Measurements from ENCODE around the gene DISC1. TPM values are rescaled to one million over a fixed set of nuclear protein-coding genes. Genes with fewer than 3 reads are reported as not detected.
"Not testable (repeated sequence)": the region's sequence is repeated elsewhere in the genome, so short reads cannot be mapped to it uniquely, and the experiment has no call there.

DISC1 gene
- total and polyA plus RNA-seq, 8 donors, result 0.42 to 6.6 (median 1.5) TPM

DNA sequence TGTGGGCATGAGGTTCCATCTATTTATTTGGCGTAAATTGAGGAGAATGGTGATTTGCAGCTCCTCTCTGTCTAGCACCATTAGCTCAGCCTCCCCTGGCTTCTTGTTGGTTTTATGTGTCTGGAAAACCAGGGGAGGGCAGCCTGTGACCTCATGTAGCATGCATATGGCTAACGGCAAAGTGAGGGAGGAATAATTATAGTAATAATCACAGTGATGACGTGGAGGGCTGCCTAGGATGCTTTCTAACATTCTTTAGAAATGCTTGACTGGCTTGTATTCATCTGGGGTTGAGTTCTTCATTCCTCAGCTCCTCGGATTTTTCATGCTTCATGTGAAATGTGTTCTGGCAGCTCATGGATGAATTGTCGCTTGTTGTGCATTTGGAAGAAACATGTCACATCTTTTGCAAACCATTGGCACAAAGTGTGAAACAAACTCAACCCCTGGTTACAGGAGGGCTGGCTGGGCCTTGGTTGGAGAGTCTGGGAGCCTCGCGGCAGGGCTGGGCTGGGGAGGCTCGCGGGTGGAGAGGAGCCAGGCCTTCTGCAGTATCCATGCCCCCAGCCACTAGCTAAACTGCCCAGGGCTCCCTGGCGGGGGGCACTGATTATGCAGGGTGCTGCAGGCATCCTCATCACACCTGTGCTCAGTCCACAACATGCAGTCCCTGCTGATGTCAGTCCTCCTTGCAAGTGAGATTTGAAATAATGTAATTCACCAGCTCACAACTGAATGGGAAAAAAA lies 149.6 kb downstream of the DISC1 start:
- intact Hi-C loops (cut with DNase I), result no loop called here
- TF ChIP-seq CTCF (IDR thresholded peaks at IDR 0.05), result no peak
- no peaks in the 10 kb centered on the region for H3K9me3 ChIP-seq
- H3K27ac ChIP-seq, result no peak overlapping the region
- no peaks in the 10 kb centered on the region for H3K4me1 ChIP-seq
- 85 to 96% methylated on average over 10 of the region's 10 CpGs for WGBS, 2 donors
- no peak for FAIRE-seq
- H3K27me3 ChIP-seq, result no peaks in the 10 kb centered on the region
- no peaks in the 10 kb centered on the region for H3K36me3 ChIP-seq
- no peak for DNase-seq
- H3K4me3 ChIP-seq, result no peak overlapping the region
- no peak for ATAC-seq

DNA sequence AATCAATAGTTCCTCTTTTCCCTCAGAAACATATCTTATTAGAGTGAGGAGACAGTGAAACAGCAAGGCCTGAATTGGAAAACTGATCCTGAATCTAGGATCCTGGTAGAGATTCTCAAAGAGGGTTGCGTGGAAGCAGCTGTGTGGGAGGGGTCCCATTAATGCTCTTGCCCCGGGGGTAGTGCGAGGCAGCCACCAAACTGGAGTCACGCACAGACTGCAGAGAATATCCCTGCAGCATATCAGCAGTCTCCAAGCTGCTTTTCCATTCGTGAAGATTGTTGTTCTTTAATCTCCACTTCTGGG lies 150.1 kb downstream of the DISC1 start:
- TF ChIP-seq CTCF (IDR thresholded peaks at IDR 0.05), result no peak

DNA sequence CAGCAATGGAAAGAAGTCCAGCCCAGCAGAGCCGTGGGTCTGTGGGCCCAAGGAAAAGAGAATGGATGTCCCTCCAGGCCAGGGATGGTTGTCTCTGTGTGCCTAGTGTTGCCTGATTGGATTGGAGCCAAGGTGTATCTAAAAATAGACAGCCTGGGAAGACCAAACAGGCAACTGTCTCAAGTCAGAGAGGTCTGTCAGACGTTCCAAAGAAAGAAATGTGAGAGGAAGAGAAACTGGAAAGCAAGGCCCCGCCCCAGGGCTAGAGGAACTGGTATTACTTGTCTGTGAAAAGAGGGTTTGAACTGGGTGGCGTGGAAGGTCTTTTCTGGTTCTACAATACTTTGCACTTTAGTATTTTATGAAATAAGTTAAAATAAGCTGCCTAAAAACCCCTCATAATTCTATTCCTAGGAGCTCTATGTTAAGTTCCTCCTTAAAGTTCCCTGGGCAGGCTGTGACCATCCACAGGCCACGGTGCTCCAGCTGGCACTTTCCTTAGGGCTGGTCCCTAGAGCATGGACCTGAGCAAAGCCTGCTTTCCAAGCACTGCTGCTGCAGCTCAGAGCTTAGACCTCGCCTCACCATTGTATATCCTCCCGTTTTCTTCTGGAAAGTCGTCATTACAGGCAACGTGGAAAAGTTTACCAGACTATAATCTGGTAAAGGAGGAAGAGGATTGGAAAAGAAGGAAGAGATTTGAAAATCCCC lies 151.6 kb downstream of the DISC1 start:
- WGBS, 2 donors, result 72% methylated on average over 9 of the region's 9 CpGs
- no peaks in the 10 kb centered on the region for H3K36me3 ChIP-seq
- ATAC-seq (peak in 2 of 4 donors; percentile 41 to 72), DNase-seq (peak in 1 of 6 donors; percentile 17), FAIRE-seq (no peak)
- no peaks in the 10 kb centered on the region for H3K27me3 ChIP-seq
- no peaks in the 10 kb centered on the region for H3K4me1 ChIP-seq
- H3K4me3 ChIP-seq, result no peak overlapping the region
- intact Hi-C loops (cut with DNase I), result no loop called here
- TF ChIP-seq CTCF (IDR thresholded peaks at IDR 0.05), result no peak
- H3K27ac ChIP-seq, result no peak overlapping the region
- H3K9me3 ChIP-seq, result no peaks in the 10 kb centered on the region

More for the DNA sequence above, 150.1 kb downstream of the DISC1 start:
- H3K4me1 ChIP-seq, result no peaks in the 10 kb centered on the region
- intact Hi-C loops (cut with DNase I), result no loop called here
- no peaks in the 10 kb centered on the region for H3K9me3 ChIP-seq
- no peak for ATAC-seq
- no peak for FAIRE-seq
- no peaks in the 10 kb centered on the region for H3K36me3 ChIP-seq
- DNase-seq, result no peak
- no peak overlapping the region for H3K27ac ChIP-seq
- no peak overlapping the region for H3K4me3 ChIP-seq
- WGBS, 2 donors, result 80 to 81% methylated on average over 5 of the region's 5 CpGs
- no peaks in the 10 kb centered on the region for H3K27me3 ChIP-seq

DNA sequence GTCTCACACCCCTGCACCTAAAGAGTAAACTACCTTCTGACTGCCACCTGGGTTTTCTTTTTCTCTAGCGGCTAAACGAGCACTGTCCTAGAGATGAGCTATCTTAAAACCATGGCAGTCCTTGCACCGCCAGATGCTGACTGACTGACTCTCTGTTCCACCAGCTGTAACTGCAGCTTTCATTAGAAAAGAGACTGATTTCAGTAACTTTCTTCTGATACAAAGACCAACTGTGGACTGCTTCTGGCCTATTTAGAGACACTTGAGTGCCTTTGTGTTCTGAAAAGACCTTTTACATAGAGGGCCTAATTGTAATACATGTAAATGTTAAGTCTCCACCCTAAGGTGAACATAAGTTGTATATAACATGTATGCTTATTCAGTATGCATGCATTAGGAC lies 152.5 kb downstream of the DISC1 start:
- Histone ChIP-seq H3K27ac (no peak overlapping the region), H3K27me3 (no peaks in the 10 kb centered on the region), H3K4me3 (no peak overlapping the region), H3K9me3 (no peaks in the 10 kb centered on the region), H3K4me1 (no peaks in the 10 kb centered on the region), H3K36me3 (no peaks in the 10 kb centered on the region)
- no peak for DNase-seq
- no peak for FAIRE-seq
- intact Hi-C loops (cut with DNase I), result no loop called here
- ATAC-seq, result no peak
- TF ChIP-seq CTCF (IDR thresholded peaks at IDR 0.05), result no peak
- 92 to 97% methylated on average over 3 of the region's 3 CpGs for WGBS, 2 donors

GRCh38 chr1:231781892-231782291 lies 155.3 kb downstream of the DISC1 start:
- Histone ChIP-seq H3K9me3 (no peaks in the 10 kb centered on the region), H3K36me3 (no peaks in the 10 kb centered on the region), H3K27ac (no peak overlapping the region), H3K4me3 (no peak overlapping the region), H3K27me3 (no peaks in the 10 kb centered on the region), H3K4me1 (no peaks in the 10 kb centered on the region)
- ATAC-seq (peak in 2 of 4 donors; percentile 49 to 53), DNase-seq (no peak), FAIRE-seq (no peak)
- TF ChIP-seq CTCF (IDR thresholded peaks at IDR 0.05), result no peak
- intact Hi-C loops (cut with DNase I), result no loop called here
- WGBS, 2 donors, result 20 to 21% methylated on average over 2 of the region's 2 CpGs

DNA sequence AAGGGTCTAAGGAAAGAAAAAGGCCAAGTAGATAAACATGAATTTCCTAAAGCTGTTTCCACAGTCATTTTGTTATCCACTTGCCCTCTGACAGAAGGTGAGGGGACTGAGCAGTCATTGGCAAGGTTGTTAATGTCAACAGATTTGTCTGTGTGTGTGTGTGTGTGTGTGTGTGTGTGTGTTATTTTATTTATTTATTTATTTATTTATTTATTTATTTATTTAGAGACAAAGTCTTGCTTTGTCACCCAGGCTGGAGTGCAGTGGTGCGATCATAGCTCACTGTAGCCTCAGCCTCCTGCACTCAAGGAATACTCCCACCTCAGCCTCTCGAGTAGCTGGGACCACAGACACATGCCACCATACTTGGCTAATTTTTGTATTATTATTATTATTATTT lies 158.5 kb downstream of the DISC1 start:
- FAIRE-seq; ATAC-seq; intact Hi-C loops (cut with DNase I); H3K4me1 ChIP-seq; H3K27me3 ChIP-seq; H3K4me3 ChIP-seq; H3K27ac ChIP-seq; H3K9me3 ChIP-seq; DNase-seq; H3K36me3 ChIP-seq: not testable (repeated sequence)
- WGBS, 2 donors, result 93 to 98% methylated on average over 2 of the region's 2 CpGs
